ENCODE measurements around the gene CBR1.

DNA sequence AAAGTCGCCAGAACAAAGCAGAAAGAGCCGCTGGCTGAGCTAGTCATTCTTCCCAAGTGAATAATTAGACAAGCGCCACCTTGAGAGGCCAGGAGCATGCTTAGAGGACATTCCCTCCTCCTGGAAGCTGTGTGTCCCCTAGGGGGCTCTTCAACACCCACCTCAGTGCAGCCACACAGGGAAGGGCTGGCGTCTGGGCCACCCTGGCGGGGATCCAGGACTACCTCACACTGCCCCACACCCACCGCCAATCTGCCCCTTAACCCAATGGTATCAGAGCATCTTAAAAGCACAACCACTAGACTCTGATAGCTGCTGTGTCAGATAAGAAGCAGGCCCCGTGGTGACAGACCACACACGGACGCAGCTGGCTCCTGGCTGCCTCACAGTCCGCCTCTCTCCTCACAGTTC lies 34.4 kb upstream of the CBR1 start:
- TF ChIP-seq, protein P1, sequence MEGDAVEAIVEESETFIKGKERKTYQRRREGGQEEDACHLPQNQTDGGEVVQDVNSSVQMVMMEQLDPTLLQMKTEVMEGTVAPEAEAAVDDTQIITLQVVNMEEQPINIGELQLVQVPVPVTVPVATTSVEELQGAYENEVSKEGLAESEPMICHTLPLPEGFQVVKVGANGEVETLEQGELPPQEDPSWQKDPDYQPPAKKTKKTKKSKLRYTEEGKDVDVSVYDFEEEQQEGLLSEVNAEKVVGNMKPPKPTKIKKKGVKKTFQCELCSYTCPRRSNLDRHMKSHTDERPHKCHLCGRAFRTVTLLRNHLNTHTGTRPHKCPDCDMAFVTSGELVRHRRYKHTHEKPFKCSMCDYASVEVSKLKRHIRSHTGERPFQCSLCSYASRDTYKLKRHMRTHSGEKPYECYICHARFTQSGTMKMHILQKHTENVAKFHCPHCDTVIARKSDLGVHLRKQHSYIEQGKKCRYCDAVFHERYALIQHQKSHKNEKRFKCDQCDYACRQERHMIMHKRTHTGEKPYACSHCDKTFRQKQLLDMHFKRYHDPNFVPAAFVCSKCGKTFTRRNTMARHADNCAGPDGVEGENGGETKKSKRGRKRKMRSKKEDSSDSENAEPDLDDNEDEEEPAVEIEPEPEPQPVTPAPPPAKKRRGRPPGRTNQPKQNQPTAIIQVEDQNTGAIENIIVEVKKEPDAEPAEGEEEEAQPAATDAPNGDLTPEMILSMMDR (IDR thresholded peaks at IDR 0.05; ENCODE audit: low read depth, low read length, poor library complexity, severe bottlenecking): no peak
- no peak for TF ChIP-seq EZH2phosphoT487 (IDR thresholded peaks at IDR 0.05; ENCODE audit: borderline replicate concordance, low read length)
